ENCODE data around the gene PPP2R2D.
"Not testable (repeated sequence)": the region's sequence is repeated elsewhere in the genome, so short reads cannot be mapped to it uniquely, and the experiment has no call there.

Gene PPP2R2D

GRCh38 chr10:131930150-131930549 lies 29.3 kb downstream of the PPP2R2D start:
- DNase-seq: no peak

- DNase-seq: no peak
These were observed 29.9 kb downstream of the PPP2R2D start for GRCh38 chr10:131930586-131931330.

DNA sequence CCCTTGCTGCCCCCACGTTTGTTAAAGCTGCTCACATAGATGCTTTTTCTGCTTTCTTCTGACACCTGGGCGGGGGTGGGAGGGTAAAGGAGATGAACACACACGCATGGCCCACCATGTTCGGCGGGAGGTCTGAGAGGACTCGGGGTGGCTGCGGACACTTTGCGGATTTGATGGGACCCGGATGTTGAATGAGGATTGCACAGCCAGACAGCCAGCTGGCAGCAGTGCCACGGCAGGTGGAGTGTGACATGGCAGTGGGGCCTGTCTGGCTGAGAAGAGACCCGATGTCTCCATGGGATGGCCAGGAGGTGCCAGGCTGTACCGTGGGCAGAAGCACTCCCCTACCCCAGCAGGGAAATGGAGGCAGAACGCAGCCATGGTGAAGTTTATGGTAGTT lies 31.2 kb downstream of the PPP2R2D start:
- no peak for DNase-seq

- DNase-seq: no peak
These were observed 32.3 kb downstream of the PPP2R2D start for GRCh38 chr10:131933016-131933695.

- no peak for DNase-seq
These were observed 32.9 kb downstream of the PPP2R2D start for GRCh38 chr10:131933696-131934086.

- no peak for DNase-seq
These were observed 34.0 kb downstream of the PPP2R2D start for GRCh38 chr10:131934769-131935168.

DNA sequence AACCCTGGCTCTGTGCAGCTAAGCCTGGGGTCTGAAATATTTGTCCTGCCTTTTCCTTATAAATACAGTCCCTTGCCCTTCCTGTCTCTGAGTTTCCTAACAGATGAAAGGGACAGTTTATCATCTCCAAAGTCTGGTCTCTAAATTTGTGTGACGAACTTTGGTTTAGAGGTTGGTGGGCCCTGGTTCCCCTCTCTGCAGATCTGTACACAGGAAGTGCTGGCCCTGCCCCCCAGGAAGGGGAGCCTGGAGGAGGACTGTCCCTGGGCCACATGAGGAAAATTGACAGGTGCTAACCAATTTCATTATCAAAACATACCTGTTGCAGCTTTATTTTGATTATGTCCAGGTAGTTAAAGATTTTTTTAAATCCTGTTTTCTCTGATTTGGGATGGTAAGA lies 34.5 kb downstream of the PPP2R2D start:
- DNase-seq: no peak

GRCh38 chr10:131936294-131936693 lies 35.5 kb downstream of the PPP2R2D start:
- DNase-seq: no peak

GRCh38 chr10:131936736-131937135 lies 35.9 kb downstream of the PPP2R2D start:
- DNase-seq: no peak

- no peak for DNase-seq
These were observed 37.0 kb downstream of the PPP2R2D start for GRCh38 chr10:131937836-131938235.

DNA sequence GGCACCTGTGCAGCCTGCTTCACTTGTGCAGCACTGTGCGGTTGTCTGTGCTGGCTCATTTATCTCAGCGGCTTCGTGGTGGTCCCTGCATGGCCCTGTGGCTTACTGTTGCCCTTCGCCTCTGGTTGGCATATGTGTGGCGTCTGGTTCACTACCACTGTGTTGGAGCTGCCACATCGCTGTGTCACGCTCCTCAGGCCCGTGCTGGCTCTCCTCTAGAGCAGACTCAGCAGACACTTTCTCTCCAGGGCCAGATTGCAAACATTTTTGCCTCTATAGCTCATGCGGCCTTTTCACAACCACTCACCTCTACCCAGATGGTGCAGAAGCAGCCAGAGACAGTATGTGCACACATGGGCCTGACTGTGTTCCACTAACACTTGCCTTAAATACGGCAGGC lies 37.9 kb downstream of the PPP2R2D start:
- no peak for DNase-seq

GRCh38 chr10:131942455-131942854 lies 41.6 kb downstream of the PPP2R2D start:
- no peak for DNase-seq

- no peak for DNase-seq
These were observed 42.4 kb downstream of the PPP2R2D start for GRCh38 chr10:131943021-131943814.

- DNase-seq: no peak
These were observed 43.6 kb downstream of the PPP2R2D start for GRCh38 chr10:131944412-131944811.

DNA sequence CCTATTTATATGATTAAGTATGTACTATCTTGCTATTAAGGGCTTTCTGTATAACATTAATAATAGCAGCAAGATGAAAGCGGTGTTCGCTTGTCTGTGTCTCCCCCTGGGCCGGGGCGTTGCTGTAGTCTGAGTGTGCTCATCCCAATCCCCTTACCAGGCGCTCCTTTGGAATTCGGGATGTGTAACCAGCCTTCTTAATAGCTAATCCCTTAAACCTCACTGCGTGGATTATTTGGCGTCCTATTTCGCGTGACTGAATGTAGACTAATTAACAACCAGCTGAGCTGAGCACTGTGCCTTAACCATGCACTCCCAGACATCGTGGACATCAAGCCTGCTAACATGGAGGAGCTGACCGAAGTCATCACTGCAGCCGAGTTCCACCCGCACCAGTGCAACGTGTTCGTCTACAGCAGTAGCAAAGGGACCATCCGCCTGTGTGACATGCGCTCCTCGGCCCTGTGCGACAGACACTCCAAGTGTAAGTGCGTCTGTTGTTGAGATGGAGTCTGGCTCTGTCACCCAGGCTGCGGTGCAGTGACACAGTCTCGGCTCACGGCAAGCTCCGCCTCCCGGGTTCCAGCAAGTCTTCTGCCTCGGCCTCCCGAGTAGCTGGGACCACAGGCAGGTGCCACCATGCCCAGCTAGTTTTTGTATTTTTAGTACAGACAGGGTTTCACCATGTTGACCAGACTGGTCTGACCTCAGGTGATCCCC lies 44.3 kb downstream of the PPP2R2D start:
- DNase-seq: no peak

DNA sequence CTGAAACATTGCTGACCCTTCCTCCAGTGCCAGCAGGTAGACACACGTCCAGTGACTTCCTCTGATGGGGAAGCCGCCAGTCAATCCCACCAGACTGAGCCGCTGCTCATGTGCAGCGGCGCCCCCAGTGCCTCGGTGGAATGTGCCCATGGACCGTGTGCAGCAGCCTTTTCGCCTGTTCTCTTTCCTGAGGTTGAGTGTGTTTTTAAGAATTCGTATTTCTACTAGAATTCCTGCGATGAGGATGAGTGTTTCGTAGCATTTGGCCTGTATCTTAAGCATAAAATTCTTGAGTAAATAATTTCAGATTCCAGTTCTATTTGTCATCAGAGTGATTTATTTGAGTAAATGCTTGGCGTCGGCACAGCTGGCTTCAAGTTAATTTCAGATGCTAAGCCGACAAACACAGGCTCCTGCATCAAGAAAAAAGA lies 45.5 kb downstream of the PPP2R2D start:
- DNase-seq: no peak

- DNase-seq: no peak
These were observed 46.1 kb downstream of the PPP2R2D start for GRCh38 chr10:131946880-131947279.

GRCh38 chr10:131947631-131948347 lies 47.0 kb downstream of the PPP2R2D start:
- no peak for DNase-seq

DNA sequence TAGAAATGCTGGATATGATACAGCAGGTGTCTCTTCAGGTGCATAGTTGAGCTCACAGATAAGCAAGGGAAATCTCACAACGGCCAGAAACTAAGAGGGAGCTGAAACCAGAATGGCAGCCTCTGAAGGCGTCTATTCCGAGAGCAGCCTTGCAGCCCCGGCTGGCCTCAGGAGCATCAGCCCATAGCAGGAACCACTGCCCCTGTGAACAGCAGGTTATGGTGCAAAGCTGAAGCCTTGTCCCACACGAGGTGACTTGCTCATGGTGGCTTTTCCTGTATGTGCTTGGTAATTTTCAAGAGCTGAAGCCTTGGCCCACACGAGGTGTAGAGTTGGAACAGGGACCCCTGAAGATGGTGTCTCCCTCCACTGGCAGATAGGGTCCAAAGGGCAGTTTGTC lies 47.7 kb downstream of the PPP2R2D start:
- no peak for DNase-seq

DNA sequence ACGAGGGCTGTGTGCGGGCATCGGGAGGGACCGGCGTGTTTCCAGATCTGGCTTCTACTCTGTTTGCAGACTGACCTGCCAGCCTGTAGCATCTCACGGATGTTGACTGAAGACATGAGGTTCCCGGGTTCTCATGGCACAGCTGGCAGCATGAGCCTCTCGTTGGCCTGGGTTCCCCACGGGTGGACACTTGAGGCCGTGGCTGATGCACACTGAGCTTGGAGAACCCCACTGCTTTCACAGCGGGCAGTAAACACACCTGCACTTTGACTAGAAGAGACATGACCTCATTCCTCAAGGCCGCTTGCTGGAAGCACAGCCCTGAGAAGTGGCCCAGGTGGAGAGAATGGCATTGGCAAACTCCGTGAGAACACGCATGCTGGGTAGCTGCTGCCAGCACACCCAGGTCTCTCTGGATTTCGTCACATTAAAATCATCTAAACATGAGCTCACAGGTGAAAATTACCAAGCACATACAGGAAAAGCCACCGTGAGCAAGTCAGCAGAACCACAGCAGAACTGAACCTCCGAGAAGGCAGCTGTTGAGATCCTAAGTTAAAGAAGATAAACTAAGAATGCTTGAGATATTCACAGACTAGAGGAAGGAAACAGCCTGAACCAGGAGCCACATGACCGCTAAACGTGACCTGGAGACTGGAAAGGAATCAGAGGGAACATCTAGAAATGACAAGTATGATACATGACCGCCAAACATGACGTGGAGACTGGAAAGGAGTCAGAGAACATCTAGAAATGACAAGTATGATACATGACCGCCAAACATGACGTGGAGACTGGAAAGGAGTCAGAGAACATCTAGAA lies 48.4 kb downstream of the PPP2R2D start:
- no peak for DNase-seq

DNA sequence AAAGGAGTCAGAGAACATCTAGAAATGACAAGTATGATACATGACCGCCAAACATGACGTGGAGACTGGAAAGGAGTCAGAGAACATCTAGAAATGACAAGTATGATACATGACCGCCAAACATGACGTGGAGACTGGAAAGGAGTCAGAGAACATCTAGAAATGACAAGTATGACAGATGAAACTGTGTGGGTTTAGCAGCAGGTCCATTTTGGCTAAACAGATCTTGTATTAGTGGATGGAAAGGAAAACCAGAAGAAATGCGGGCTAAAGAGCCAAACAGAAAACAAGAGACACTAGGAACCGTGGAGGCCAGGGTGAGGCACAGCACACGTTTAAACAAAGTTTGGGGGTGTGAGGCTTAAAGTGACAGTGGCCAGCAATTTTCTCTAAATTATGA lies 49.1 kb downstream of the PPP2R2D start:
- DNase-seq: not testable (repeated sequence)

Measured in activated CD4-positive, alpha-beta T cell treated with anti-CD3 and anti-CD28 coated beads for 1 hour (primary cell).